PC-9 (cell line): ENCODE data around the gene SDCBP2. TPM values are rescaled to one million over a fixed set of nuclear protein-coding genes. Genes with fewer than 3 reads are reported as not detected.

Experiments used
- BruUV-seq: library from RNA; stranded (reverse); fragments of 400-500 nt; replicated peaks from 2 replicates; lab custom pipeline; 2021; lab: Mats Ljungman, UMichigan
- CTCF ChIA-PET: fragments of 300-600 bp; sonication (Branson Sonifier 250); formaldehyde crosslinking; loops from one replicate; lab custom pipeline; 2022; ENCODE audit warnings: antibody characterized with exemption; lab: Charles Lee
- POLR2A ChIA-PET: fragments of 300-600 bp; sonication (Branson Sonifier 250); formaldehyde crosslinking; loops from one replicate; lab custom pipeline; 2022; ENCODE audit warnings: antibody characterized with exemption; ENCODE audit not compliant: unreplicated experiment; lab: Charles Lee
- DNase-seq, 2 experiments: peaks; one replicate each; pipeline versions ENCODE4 v3.0.0 to v3.0.0-alpha.2; 2015 to 2022; ENCODE audit warnings: mixed read lengths in 1 of 2
- H2AFZ ChIP-seq: fragments of 200-600 bp; sonication (generic); 2 replicates; pipeline ENCODE4 v1.8.1; 2017; ENCODE audit warnings: antibody characterized with exemption
- H3F3A ChIP-seq: fragments of 200-600 bp; sonication (generic); 2 replicates; pipeline ENCODE4 v1.8.1; 2017; ENCODE audit warnings: antibody characterized with exemption, mild to moderate bottlenecking, low read depth; ENCODE audit not compliant: insufficient read depth
- H3K27ac ChIP-seq: fragments of 200-600 bp; sonication (generic); 2 replicates; pipeline ENCODE4 v1.6.1; 2016; ENCODE audit warnings: mixed run types
- H3K27me3 ChIP-seq: fragments of 200-600 bp; sonication (generic); 2 replicates; pipeline ENCODE4 v1.6.1; 2016; ENCODE audit warnings: low read depth, mixed run types; ENCODE audit not compliant: insufficient read depth
- H3K36me3 ChIP-seq: fragments of 200-600 bp; sonication (generic); 2 replicates; pipeline ENCODE4 v1.6.1; 2016; ENCODE audit warnings: low read depth, mixed run types
- H3K4me1 ChIP-seq: fragments of 200-600 bp; sonication (generic); replicated peaks from 2 replicates; pipeline ENCODE4 v1.6.1; 2016; ENCODE audit warnings: mixed run types; ENCODE audit not compliant: insufficient read depth
- H3K4me2 ChIP-seq: fragments of 200-600 bp; sonication (generic); 2 replicates; pipeline ENCODE4 v1.6.1; 2017; ENCODE audit warnings: mixed run types
- H3K4me3 ChIP-seq: fragments of 200-600 bp; sonication (generic); 2 replicates; pipeline ENCODE4 v1.6.1; 2016; ENCODE audit warnings: mixed run types
- H3K79me2 ChIP-seq: fragments of 200-600 bp; sonication (generic); 2 replicates; pipeline ENCODE4 v1.6.1; 2017; ENCODE audit warnings: low read depth, mixed run types
- H3K9me2 ChIP-seq: fragments of 200-600 bp; sonication (generic); 2 replicates; pipeline ENCODE4 v1.8.1; 2017; ENCODE audit warnings: mild to moderate bottlenecking; ENCODE audit not compliant: insufficient read depth
- H3K9me3 ChIP-seq: fragments of 200-600 bp; sonication (generic); 2 replicates; pipeline ENCODE4 v1.8.1; 2016; ENCODE audit warnings: low read depth; ENCODE audit not compliant: insufficient read depth
- H4K20me1 ChIP-seq: fragments of 200-600 bp; sonication (generic); 2 replicates; pipeline ENCODE4 v1.8.1; 2017; ENCODE audit not compliant: insufficient read depth
- EZH2 ChIP-seq: fragments of 200-600 bp; sonication (generic); IDR thresholded peaks from 2 replicates; pipeline ENCODE4 v1.8.0; 2017; ENCODE audit warnings: antibody characterized with exemption, low read depth
- intact Hi-C: fragments of 100-400 bp; cut with micrococcal nuclease; formaldehyde crosslinking; loops from one replicate; pipeline ENCODE4 v1.10.0; 2022; ENCODE audit not compliant: unreplicated experiment
- total RNA-seq: library from RNA; stranded (reverse); gene quantifications from 2 replicates; pipeline ENCODE4 v1.2.3, GENCODE V29; 2021
- TF ChIP-seq, protein P1 (sequence below): fragments of 200-600 bp; sonication (generic); conservative IDR thresholded peaks from 2 replicates; pipeline ENCODE4 v1.6.1; 2017; ENCODE audit warnings: mixed run types, antibody characterized with exemption, mild to moderate bottlenecking, moderate library complexity

SDCBP2 gene
- total RNA-seq, 1 experiment from 2014 or later, result 14.8 TPM

DNA sequence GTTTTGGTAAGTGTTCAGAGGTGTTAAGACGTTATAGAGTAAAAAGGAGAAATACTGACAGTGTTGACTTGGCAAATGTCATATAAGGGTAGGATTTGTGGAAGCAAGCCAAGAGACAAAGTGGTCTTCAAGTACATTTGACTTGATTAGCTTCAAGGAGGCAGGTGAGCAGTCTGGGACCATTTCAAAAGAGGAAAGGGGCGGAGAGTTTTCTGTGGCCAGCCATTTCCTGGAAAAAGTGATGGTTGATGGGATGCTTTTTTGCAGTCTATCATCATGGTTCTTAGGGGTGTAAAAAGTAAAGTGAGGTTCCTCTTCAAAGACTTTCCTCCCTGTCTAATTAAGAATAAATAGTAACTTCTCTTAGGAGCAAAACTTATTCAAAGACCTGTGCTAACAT, 35.2 kb upstream of the SDCBP2 start:
- Histone ChIP-seq H4K20me1 (peaks cover 11% of the 10 kb centered on the region), H3F3A (peaks cover 44% of the 10 kb centered on the region), H3K27me3 (no peaks in the 10 kb centered on the region), H3K79me2 (no peaks in the 10 kb centered on the region; the same call in 1 of the 2 replicates), H3K9me2 (no peaks in the 10 kb centered on the region), H3K9me3 (no peaks in the 10 kb centered on the region), H2AFZ (no peak overlapping the region), H3K4me3 (no peak overlapping the region), H3K4me2 (no peak overlapping the region), H3K27ac (no peak overlapping the region), H3K36me3 (peaks cover 39% of the 10 kb centered on the region; the same call in 1 of the 2 replicates), H3K4me1 (no peaks in the 10 kb centered on the region)
- ChIA-PET POLR2A (no interaction called here), CTCF (interaction anchor here (0.6 kb wide), 1 partner anchor 122 kb away, joined by 5 read pairs; no protein-coding TSS in a partner anchor)
- DNase-seq, result no peak
- TF ChIP-seq, protein P1, sequence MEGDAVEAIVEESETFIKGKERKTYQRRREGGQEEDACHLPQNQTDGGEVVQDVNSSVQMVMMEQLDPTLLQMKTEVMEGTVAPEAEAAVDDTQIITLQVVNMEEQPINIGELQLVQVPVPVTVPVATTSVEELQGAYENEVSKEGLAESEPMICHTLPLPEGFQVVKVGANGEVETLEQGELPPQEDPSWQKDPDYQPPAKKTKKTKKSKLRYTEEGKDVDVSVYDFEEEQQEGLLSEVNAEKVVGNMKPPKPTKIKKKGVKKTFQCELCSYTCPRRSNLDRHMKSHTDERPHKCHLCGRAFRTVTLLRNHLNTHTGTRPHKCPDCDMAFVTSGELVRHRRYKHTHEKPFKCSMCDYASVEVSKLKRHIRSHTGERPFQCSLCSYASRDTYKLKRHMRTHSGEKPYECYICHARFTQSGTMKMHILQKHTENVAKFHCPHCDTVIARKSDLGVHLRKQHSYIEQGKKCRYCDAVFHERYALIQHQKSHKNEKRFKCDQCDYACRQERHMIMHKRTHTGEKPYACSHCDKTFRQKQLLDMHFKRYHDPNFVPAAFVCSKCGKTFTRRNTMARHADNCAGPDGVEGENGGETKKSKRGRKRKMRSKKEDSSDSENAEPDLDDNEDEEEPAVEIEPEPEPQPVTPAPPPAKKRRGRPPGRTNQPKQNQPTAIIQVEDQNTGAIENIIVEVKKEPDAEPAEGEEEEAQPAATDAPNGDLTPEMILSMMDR, result no peak
- no peak for TF ChIP-seq EZH2
- no TSS peak for BruUV-seq
- intact Hi-C loops, result no loop called here

DNA sequence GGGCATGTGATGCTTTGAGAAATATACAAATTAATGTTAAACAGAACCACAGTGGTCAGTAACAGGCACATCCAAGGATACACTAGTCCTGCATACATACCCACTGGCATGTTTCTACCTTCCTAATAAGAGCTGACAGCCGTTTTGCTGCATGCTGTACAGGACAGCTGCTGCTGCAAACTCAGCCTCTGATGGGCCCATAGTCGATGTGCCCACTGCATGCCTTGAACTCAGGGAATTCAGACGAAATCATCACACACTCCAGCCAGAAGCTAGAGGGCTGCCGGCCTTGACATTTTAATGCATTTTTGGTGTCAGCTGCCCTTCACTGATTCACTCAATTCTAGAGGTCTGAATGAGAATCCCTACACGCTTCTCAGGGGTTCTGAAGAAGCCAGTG, 34.6 kb upstream of the SDCBP2 start:
- TF ChIP-seq, protein P1, result no peak
- no peak for TF ChIP-seq EZH2
- H3K9me3 ChIP-seq, result no peaks in the 10 kb centered on the region
- H3K27ac ChIP-seq, result no peak overlapping the region
- H3K9me2 ChIP-seq, result no peaks in the 10 kb centered on the region
- ChIA-PET POLR2A (no interaction called here), CTCF (no interaction called here)
- H3F3A ChIP-seq, result peaks cover 40% of the 10 kb centered on the region
- intact Hi-C loops, result no loop called here
- DNase-seq, result no peak
- H3K36me3 ChIP-seq, result peaks cover 39% of the 10 kb centered on the region; the same call in 1 of the 2 replicates
- H3K4me3 ChIP-seq, result no peak overlapping the region
- H4K20me1 ChIP-seq, result peaks cover 9% of the 10 kb centered on the region
- no peaks in the 10 kb centered on the region for H3K4me1 ChIP-seq
- H2AFZ ChIP-seq, result no peak overlapping the region
- no peaks in the 10 kb centered on the region for H3K27me3 ChIP-seq
- no peaks in the 10 kb centered on the region; the same call in 1 of the 2 replicates for H3K79me2 ChIP-seq
- no TSS peak for BruUV-seq
- no peak overlapping the region for H3K4me2 ChIP-seq

DNA sequence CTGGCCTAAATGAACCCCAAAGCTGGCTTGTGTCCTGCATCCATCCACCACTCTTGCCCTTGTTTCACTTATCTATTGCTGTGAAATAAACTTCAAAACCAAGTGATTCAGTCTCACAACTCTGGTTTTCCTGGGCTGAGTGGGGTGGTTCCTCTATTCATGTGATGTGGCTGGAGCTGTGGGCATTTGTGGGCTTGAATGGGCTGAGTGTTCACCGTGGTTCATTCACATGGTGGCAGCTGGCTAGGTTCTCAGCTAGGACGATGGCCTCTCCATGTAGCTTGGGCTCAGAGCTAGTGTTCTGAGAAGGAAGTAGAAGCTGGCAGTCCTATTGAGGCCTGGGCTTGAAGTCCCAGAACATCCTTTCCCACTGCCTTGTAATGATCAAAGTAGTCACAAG, 33.5 kb upstream of the SDCBP2 start:
- peaks cover 7% of the 10 kb centered on the region; the same call in 1 of the 2 replicates for H3K79me2 ChIP-seq
- intact Hi-C loops, result no loop called here
- H3K9me3 ChIP-seq, result no peaks in the 10 kb centered on the region
- H3K36me3 ChIP-seq, result peaks cover 37% of the 10 kb centered on the region
- CTCF ChIA-PET, result no interaction called here
- H3K27me3 ChIP-seq, result no peaks in the 10 kb centered on the region
- no peak for TF ChIP-seq EZH2
- TF ChIP-seq, protein P1, result no peak
- peaks cover 29% of the 10 kb centered on the region for H3F3A ChIP-seq
- H4K20me1 ChIP-seq, result no peaks in the 10 kb centered on the region; the same call in none of the 2 replicates
- H2AFZ ChIP-seq, result no peak overlapping the region
- POLR2A ChIA-PET, result interaction anchor here (0.6 to 0.7 kb wide), 2 partner anchors 31 to 39 kb away, joined by 5 to 12 read pairs; no protein-coding TSS in a partner anchor
- H3K4me3 ChIP-seq, result no peak overlapping the region
- no peaks in the 10 kb centered on the region for H3K9me2 ChIP-seq
- no peak for DNase-seq
- BruUV-seq, result no TSS peak
- H3K4me2 ChIP-seq, result no peak overlapping the region
- no peak overlapping the region for H3K27ac ChIP-seq
- H3K4me1 ChIP-seq, result no peaks in the 10 kb centered on the region
